OCI-LY1 (cell line): Measurements from ENCODE around the gene RAI14.
"Not testable (repeated sequence)": the region's sequence is repeated elsewhere in the genome, so short reads cannot be mapped to it uniquely, and the experiment has no call there.

Source experiments
- CTCF ChIP-seq: fragments of 200-600 bp; sonication (generic), shearing (Covaris generic); IDR thresholded peaks from 2 replicates; pipeline ENCODE4 v1.5.1; 2017; ENCODE audit warnings: mild to moderate bottlenecking, antibody characterized with exemption, low read length, moderate library complexity, mixed read lengths
- EZH2 ChIP-seq: fragments of 200-600 bp; sonication (generic), shearing (Covaris generic); IDR thresholded peaks from 2 replicates; pipeline ENCODE4 v1.8.0; 2017; ENCODE audit warnings: borderline replicate concordance, mixed run types, mild to moderate bottlenecking, antibody characterized with exemption, low read length, moderate library complexity, mixed read lengths

- not testable (repeated sequence) for TF ChIP-seq CTCF, EZH2
Observed at GRCh38 chr5:34753236-34753635, 97.1 kb downstream of the RAI14 start.
